GM18873 (cell line): Measurements from ENCODE around the gene DRC7.
"Not testable (repeated sequence)": the region's sequence is repeated elsewhere in the genome, so short reads cannot be mapped to it uniquely, and the experiment has no call there.

Source experiments
- ATAC-seq: cut with Tn5 transposase; IDR thresholded peaks from one replicate; pipeline ENCODE4 v1.9.1; 2021; ENCODE audit warnings: mild to moderate bottlenecking, moderate library complexity, moderate number of reproducible peaks; ENCODE audit not compliant: unreplicated experiment, low FRiP score

The DRC7 gene

GRCh38 chr16:57774705-57775285 is 80.2 kb downstream of the DRC7 start:
- ATAC-seq = no peak

- no peak for ATAC-seq
Observed at GRCh38 chr16:57775661-57776469, 81.3 kb downstream of the DRC7 start.

- no peak for ATAC-seq
Observed at GRCh38 chr16:57778658-57779057, 84.1 kb downstream of the DRC7 start.

- ATAC-seq = not testable (repeated sequence)
Observed at GRCh38 chr16:57779836-57780235, 85.2 kb downstream of the DRC7 start.

- ATAC-seq = no peak
Observed at GRCh38 chr16:57781349-57781740, 86.7 kb downstream of the DRC7 start.
